ENCODE data around the gene PCMT1.

Gene PCMT1

DNA sequence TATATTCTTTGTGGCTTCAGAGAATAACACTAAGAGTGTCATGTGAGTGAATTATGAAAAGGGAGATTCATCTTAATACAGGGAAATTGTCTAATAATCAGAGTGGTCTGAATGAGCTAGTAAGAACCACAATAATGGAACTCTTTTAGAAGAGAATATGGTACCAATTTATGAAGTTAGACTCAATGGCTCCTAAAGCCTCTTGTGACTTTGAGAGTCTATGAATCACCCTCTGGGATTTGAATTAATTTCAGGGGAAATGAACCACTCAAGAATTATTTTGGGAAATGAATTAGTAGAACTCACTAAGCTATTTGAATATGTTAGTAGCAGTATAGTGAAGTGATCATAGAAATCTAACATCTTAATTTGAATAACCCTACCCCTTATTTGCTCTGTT, 14.3 kb downstream of the PCMT1 start:
- Histone ChIP-seq H3K14ac (ENCODE audit: low read length) (no peak overlapping the region), H3K79me1 (ENCODE audit: low read length) (no peaks in the 10 kb centered on the region), H2BK120ac (ENCODE audit: insufficient read depth, low read length, poor library complexity) (no peak overlapping the region), H4K12ac (ENCODE audit: low read depth, low read length) (no peak overlapping the region), H2BK12ac (ENCODE audit: low read length) (no peak overlapping the region), H2AFZ (ENCODE audit: insufficient read depth, low read length, poor library complexity) (no peak overlapping the region), H3K4me2 (ENCODE audit: low read length) (no peak overlapping the region), H2BK5ac (ENCODE audit: low read depth, low read length, poor library complexity) (no peak overlapping the region), H2AK5ac (ENCODE audit: low read length) (no peak overlapping the region), H3K18ac (ENCODE audit: low read length) (no peak overlapping the region), H3K27ac (ENCODE audit: low read depth, low read length) (no peak overlapping the region), H3K9me3 (ENCODE audit: insufficient read depth, low read depth, low read length) (no peaks in the 10 kb centered on the region), H4K8ac (ENCODE audit: low read depth, low read length) (no peak overlapping the region), H3K4me1 (ENCODE audit: control insufficient read depth in 1 of 2, insufficient read depth in 2 of 2, low read length in 2 of 2) (no peaks in the 10 kb centered on the region), H3K4me3 (ENCODE audit: low read depth, low read length) (no peak overlapping the region), H3K27me3 (ENCODE audit: insufficient read depth, low read length) (no peaks in the 10 kb centered on the region), H3K9ac (ENCODE audit: low read length) (no peak overlapping the region), H3K36me3 (ENCODE audit: control insufficient read depth in 1 of 2, insufficient read depth in 2 of 2, low read length in 2 of 2) (peaks cover 4 to 6% of the 10 kb centered on the region in 2 experiments), H3K23ac (ENCODE audit: low read length) (no peak overlapping the region), H3K79me2 (ENCODE audit: control insufficient read depth, insufficient read depth, low read length, poor library complexity) (peaks cover 4% of the 10 kb centered on the region), H3K4ac (ENCODE audit: low read depth, low read length) (no peak overlapping the region), H4K91ac (ENCODE audit: low read depth, low read length) (no peak overlapping the region)
- no peak for DNase-seq

DNA sequence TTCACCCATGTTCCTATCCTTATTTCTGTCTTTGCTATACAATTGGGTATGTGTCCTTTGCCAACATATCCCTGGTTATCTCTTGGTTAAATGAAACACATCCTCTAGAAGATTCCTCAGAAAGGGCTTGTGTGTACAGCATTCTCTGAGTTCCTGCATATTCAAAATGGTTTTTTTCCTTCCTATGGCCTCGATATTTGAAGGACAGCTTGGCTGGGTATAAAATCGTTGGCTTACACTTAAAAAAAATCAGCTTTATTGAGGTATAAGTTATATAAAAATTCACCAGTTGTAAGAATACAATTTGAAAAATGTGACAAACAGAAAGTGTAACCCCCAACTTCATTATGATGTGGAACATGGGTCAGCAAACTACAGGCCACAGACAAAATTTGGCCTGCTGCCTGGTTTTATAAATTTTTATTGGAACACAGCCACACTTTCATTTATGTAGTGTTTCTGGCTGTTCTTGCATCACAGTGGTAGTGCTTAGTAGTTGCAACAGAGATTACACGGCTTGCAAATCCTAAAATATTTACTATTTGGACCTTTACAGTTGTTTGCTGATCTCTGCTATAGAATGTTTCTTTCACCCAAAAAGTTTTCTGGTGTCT, 16.7 kb downstream of the PCMT1 start:
- Histone ChIP-seq H2AFZ (ENCODE audit: insufficient read depth, low read length, poor library complexity) (no peak overlapping the region), H3K79me2 (ENCODE audit: control insufficient read depth, insufficient read depth, low read length, poor library complexity) (peaks cover 4% of the 10 kb centered on the region), H3K4me3 (ENCODE audit: low read depth, low read length) (no peak overlapping the region), H4K8ac (ENCODE audit: low read depth, low read length) (no peak overlapping the region), H2AK5ac (ENCODE audit: low read length) (no peak overlapping the region), H2BK120ac (ENCODE audit: insufficient read depth, low read length, poor library complexity) (no peak overlapping the region), H3K9ac (ENCODE audit: low read length) (no peak overlapping the region), H2BK5ac (ENCODE audit: low read depth, low read length, poor library complexity) (no peak overlapping the region), H3K4me1 (ENCODE audit: control insufficient read depth in 1 of 2, insufficient read depth in 2 of 2, low read length in 2 of 2) (no peaks in the 10 kb centered on the region), H2BK12ac (ENCODE audit: low read length) (no peak overlapping the region), H3K79me1 (ENCODE audit: low read length) (no peaks in the 10 kb centered on the region), H3K4me2 (ENCODE audit: low read length) (no peak overlapping the region), H3K27me3 (ENCODE audit: insufficient read depth, low read length) (no peaks in the 10 kb centered on the region), H3K23ac (ENCODE audit: low read length) (no peak overlapping the region), H3K36me3 (ENCODE audit: control insufficient read depth in 1 of 2, insufficient read depth in 2 of 2, low read length in 2 of 2) (peaks cover 4% of the 10 kb centered on the region in 2 experiments), H3K18ac (ENCODE audit: low read length) (no peak overlapping the region), H3K9me3 (ENCODE audit: insufficient read depth, low read depth, low read length) (no peaks in the 10 kb centered on the region), H3K27ac (ENCODE audit: low read depth, low read length) (no peak overlapping the region), H3K14ac (ENCODE audit: low read length) (no peak overlapping the region), H4K12ac (ENCODE audit: low read depth, low read length) (no peak overlapping the region), H4K91ac (ENCODE audit: low read depth, low read length) (no peak overlapping the region), H3K4ac (ENCODE audit: low read depth, low read length) (no peak overlapping the region)
- DNase-seq, result no peak
- WGBS (ENCODE audit: extremely low coverage, insufficient coverage, insufficient read length), result no CpG with 5 or more reads among the region's 3 CpGs

DNA sequence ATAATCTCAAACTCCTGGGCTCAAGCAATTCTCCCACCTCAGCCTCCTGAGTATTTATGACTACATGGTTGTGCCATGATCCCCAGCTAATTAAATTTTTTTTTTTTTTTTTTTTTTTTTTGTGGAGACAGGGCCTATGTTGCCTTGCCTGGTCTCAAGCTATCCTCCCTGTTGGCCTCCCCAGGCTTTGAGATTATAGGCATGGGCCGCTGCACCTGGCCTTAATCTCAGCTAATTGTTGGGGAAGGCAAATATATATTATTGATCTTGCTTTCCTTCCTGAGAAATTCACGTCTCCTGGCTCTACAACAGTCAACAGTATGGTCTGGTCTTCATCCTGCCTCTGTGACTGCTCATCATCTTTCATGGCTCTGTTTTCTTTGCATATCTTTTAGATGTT, 20.1 kb downstream of the PCMT1 start:
- Histone ChIP-seq H3K18ac (ENCODE audit: low read length) (no peak overlapping the region), H3K4me1 (ENCODE audit: control insufficient read depth in 1 of 2, insufficient read depth in 2 of 2, low read length in 2 of 2) (no peaks in the 10 kb centered on the region), H2BK12ac (ENCODE audit: low read length) (no peak overlapping the region), H4K12ac (ENCODE audit: low read depth, low read length) (no peak overlapping the region), H3K9me3 (ENCODE audit: insufficient read depth, low read depth, low read length) (no peaks in the 10 kb centered on the region), H2AK5ac (ENCODE audit: low read length) (no peak overlapping the region), H3K4me3 (ENCODE audit: low read depth, low read length) (no peak overlapping the region), H3K27me3 (ENCODE audit: insufficient read depth, low read length) (no peaks in the 10 kb centered on the region), H4K8ac (ENCODE audit: low read depth, low read length) (no peak overlapping the region), H2AFZ (ENCODE audit: insufficient read depth, low read length, poor library complexity) (no peak overlapping the region), H3K27ac (ENCODE audit: low read depth, low read length) (no peak overlapping the region), H4K91ac (ENCODE audit: low read depth, low read length) (no peak overlapping the region), H2BK120ac (ENCODE audit: insufficient read depth, low read length, poor library complexity) (no peak overlapping the region), H3K79me1 (ENCODE audit: low read length) (no peaks in the 10 kb centered on the region), H3K14ac (ENCODE audit: low read length) (no peak overlapping the region), H3K79me2 (ENCODE audit: control insufficient read depth, insufficient read depth, low read length, poor library complexity) (peaks cover 2% of the 10 kb centered on the region), H3K23ac (ENCODE audit: low read length) (no peak overlapping the region), H2BK5ac (ENCODE audit: low read depth, low read length, poor library complexity) (no peak overlapping the region), H3K9ac (ENCODE audit: low read length) (no peak overlapping the region), H3K4ac (ENCODE audit: low read depth, low read length) (no peak overlapping the region), H3K36me3 (ENCODE audit: control insufficient read depth in 1 of 2, insufficient read depth in 2 of 2, low read length in 2 of 2) (peaks cover 16 to 22% of the 10 kb centered on the region in 2 experiments), H3K4me2 (ENCODE audit: low read length) (no peak overlapping the region)
- DNase-seq, result no peak
- WGBS (ENCODE audit: extremely low coverage, insufficient coverage, insufficient read length), result no CpG with 5 or more reads among the region's 2 CpGs

DNA sequence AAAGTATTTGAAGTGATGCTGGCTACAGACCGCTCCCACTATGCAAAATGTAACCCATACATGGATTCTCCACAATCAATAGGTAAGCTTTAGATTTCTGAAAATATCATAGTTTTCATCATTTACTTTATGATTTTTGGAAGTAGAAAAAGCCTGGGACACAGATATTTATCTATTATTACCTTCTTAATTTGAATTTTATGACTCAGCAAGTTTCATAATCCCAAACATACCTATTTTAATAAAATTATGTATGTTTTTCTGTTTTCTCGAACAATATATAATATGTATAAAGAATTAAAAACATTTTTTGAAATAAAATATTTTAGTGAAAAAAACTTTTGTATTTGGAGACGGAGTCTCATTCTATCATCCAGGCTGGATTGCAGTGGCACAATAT, 21.6 kb downstream of the PCMT1 start:
- no peaks in the 10 kb centered on the region for H3K4me1 ChIP-seq (ENCODE audit: control insufficient read depth in 1 of 2, insufficient read depth in 2 of 2, low read length in 2 of 2)
- H3K27ac ChIP-seq (ENCODE audit: low read depth, low read length), result no peak overlapping the region
- no peak overlapping the region for H3K14ac ChIP-seq (ENCODE audit: low read length)
- H3K18ac ChIP-seq (ENCODE audit: low read length), result no peak overlapping the region
- WGBS (ENCODE audit: extremely low coverage, insufficient coverage, insufficient read length), result no CpG with 5 or more reads among the region's 3 CpGs
- H3K27me3 ChIP-seq (ENCODE audit: insufficient read depth, low read length), result no peaks in the 10 kb centered on the region
- H3K4ac ChIP-seq (ENCODE audit: low read depth, low read length), result no peak overlapping the region
- no peak overlapping the region for H2BK12ac ChIP-seq (ENCODE audit: low read length)
- no peak overlapping the region for H2AFZ ChIP-seq (ENCODE audit: insufficient read depth, low read length, poor library complexity)
- H3K79me1 ChIP-seq (ENCODE audit: low read length), result no peaks in the 10 kb centered on the region
- no peak overlapping the region for H3K23ac ChIP-seq (ENCODE audit: low read length)
- H3K9ac ChIP-seq (ENCODE audit: low read length), result no peak overlapping the region
- DNase-seq, result no peak
- H3K79me2 ChIP-seq (ENCODE audit: control insufficient read depth, insufficient read depth, low read length, poor library complexity), result peaks cover 2% of the 10 kb centered on the region
- H2AK5ac ChIP-seq (ENCODE audit: low read length), result no peak overlapping the region
- no peak overlapping the region for H4K8ac ChIP-seq (ENCODE audit: low read depth, low read length)
- peaks cover 17 to 27% of the 10 kb centered on the region in 2 experiments for H3K36me3 ChIP-seq (ENCODE audit: control insufficient read depth in 1 of 2, insufficient read depth in 2 of 2, low read length in 2 of 2)
- no peak overlapping the region for H2BK5ac ChIP-seq (ENCODE audit: low read depth, low read length, poor library complexity)
- no peaks in the 10 kb centered on the region for H3K9me3 ChIP-seq (ENCODE audit: insufficient read depth, low read depth, low read length)
- no peak overlapping the region for H4K12ac ChIP-seq (ENCODE audit: low read depth, low read length)
- H3K4me2 ChIP-seq (ENCODE audit: low read length), result no peak overlapping the region
- H4K91ac ChIP-seq (ENCODE audit: low read depth, low read length), result no peak overlapping the region
- no peak overlapping the region for H2BK120ac ChIP-seq (ENCODE audit: insufficient read depth, low read length, poor library complexity)
- no peak overlapping the region for H3K4me3 ChIP-seq (ENCODE audit: low read depth, low read length)

Data from trophoblast cell (in vitro differentiated cells and primary cell).